Left ventricle myocardium superior (tissue), 1 donor: ENCODE measurements around the gene JPT2. TPM values are rescaled to one million over a fixed set of nuclear protein-coding genes. Genes with fewer than 3 reads are reported as not detected.

ENCODE experiments used
- ATAC-seq: fragments of 200-7000 bp; cut with Tn5 transposase; one replicate; pipeline ENCODE4 v1.9.1; 2020; ENCODE audit warnings: mild to moderate bottlenecking, moderate library complexity
- DNase-seq: peaks from one replicate; pipeline ENCODE4 v3.0.0-alpha.2; 2020
- intact Hi-C: fragments of 100-400 bp; cut with micrococcal nuclease; formaldehyde crosslinking; loops from one replicate; pipeline ENCODE4 v1.11.0; 2022
- microRNA-seq: library from miRNA; unstranded; fragments of <30 nt; microRNA quantifications from one replicate; pipeline ENCODE4 v1.2.0, GENCODE V29; 2020; ENCODE audit warnings: borderline number of aligned reads
- total RNA-seq: library from RNA; stranded (reverse); fragmentation: NEBNext Ultra II Directional; extraction: Animal tissue kit (Norgen Biotek cat#: 25700); gene quantifications from one replicate; pipeline ENCODE4 v1.2.1, GENCODE V29; 2021
- donor health status: DM: no; HTN: yes; CAD: no; lungs with severe emphysema.

Gene JPT2
- total RNA-seq, 1 donor from 2014 or later: 41.6 TPM

GRCh38 chr16:1745900-1746692 lies 68.0 kb downstream of the JPT2 start:
- ATAC-seq: no peak
- intact Hi-C loops: no loop called here
- DNase-seq: no peak

GRCh38 chr16:1746693-1747195 lies 68.7 kb downstream of the JPT2 start:
- DNase-seq (no peak), ATAC-seq (no peak)
- intact Hi-C loops: no loop called here

- DNase-seq (no peak), ATAC-seq (no peak)
- intact Hi-C loops: no loop called here
These were observed 69.9 kb downstream of the JPT2 start for GRCh38 chr16:1747934-1748333.

- no peak for ATAC-seq
- DNase-seq: no peak
- intact Hi-C loops: no loop called here
These were observed 71.4 kb downstream of the JPT2 start for GRCh38 chr16:1749152-1750117.

Small RNA genes lying within 50 kb of the gene (microRNA-seq; reads per million reads assigned to microRNA genes)
- not detected for gene MIR3177

Other genes with a start within 250 kb of the JPT2 start
- 0.27 TPM for gene PERCC1, start 247.2 kb upstream of the JPT2 start, total RNA-seq
- 1.6 TPM for gene CCDC154, start 233.7 kb upstream of the JPT2 start, total RNA-seq
- gene CLCN7, start 203.3 kb upstream of the JPT2 start, total RNA-seq: 53.2 TPM
- gene PTX4, start 189.3 kb upstream of the JPT2 start, total RNA-seq: not detected
- gene TELO2, start 184.9 kb upstream of the JPT2 start, total RNA-seq: 21.6 TPM
- gene TMEM204, start 144.6 kb upstream of the JPT2 start, total RNA-seq: 28.8 TPM
- gene IFT140, start 66.2 kb upstream of the JPT2 start, total RNA-seq: 7.5 TPM
- gene CRAMP1, start 65.9 kb upstream of the JPT2 start, total RNA-seq: 11.3 TPM
- 80.3 TPM for gene MAPK8IP3, start 27.9 kb downstream of the JPT2 start, total RNA-seq
- 38.3 TPM for gene NME3, start 93.3 kb downstream of the JPT2 start, total RNA-seq
- gene EME2, start 94.5 kb downstream of the JPT2 start, total RNA-seq: 8.1 TPM
- 85.9 TPM for gene MRPS34, start 94.9 kb downstream of the JPT2 start, total RNA-seq
- 40.8 TPM for gene SPSB3, start 104.3 kb downstream of the JPT2 start, total RNA-seq
- gene NUBP2, start 104.7 kb downstream of the JPT2 start, total RNA-seq: 36.6 TPM
- not detected for gene IGFALS, start 115.4 kb downstream of the JPT2 start, total RNA-seq
- gene HAGH, start 148.5 kb downstream of the JPT2 start, total RNA-seq: 182 TPM
- 30.0 TPM for gene FAHD1, start 148.9 kb downstream of the JPT2 start, total RNA-seq
- not detected for gene MEIOB, start 193.9 kb downstream of the JPT2 start, total RNA-seq
- not detected for gene HS3ST6, start 240.1 kb downstream of the JPT2 start, total RNA-seq